ENCODE results near the gene MROH2A. TPM values are rescaled to one million over a fixed set of nuclear protein-coding genes. Genes with fewer than 3 reads are reported as not detected.
"Not testable (repeated sequence)": the region's sequence is repeated elsewhere in the genome, so short reads cannot be mapped to it uniquely, and the experiment has no call there.

MROH2A gene
- total RNA-seq (not detected), polyA plus RNA-seq (not detected)
- long read RNA-seq, donor 1 = 0 reads
- long read RNA-seq, donor 2 = 0 reads
- long read RNA-seq, donor 3 = 0 reads

DNA sequence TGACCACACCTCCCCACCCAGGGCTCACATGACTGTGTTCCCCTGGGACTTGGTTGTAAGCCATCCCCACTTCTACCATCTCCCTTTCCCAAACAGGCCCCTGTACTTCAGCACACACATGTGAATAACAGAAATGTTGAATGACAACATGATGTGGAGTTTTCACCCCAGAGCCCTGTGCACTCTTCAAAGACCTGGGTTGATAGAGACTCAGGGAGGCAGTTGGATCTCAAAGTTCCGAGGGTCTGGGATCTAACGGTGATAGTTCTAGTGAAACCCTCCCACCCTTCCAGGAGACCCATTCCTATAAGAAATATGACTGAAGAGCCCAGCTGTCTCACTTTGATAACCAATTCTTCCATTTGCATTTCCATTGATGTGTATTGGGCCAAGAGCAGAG is at the start of gene MROH2A:
MROH2A (plus strand) TSS at position 301 of the 400 bp plus-strand sequence. CDS start 1,029 bp downstream, outside the sequence.
- H3K9me3 ChIP-seq = peaks cover 0 to 9% (median 0%) of the 10 kb centered on the region in 11 donors
- no peak within 1 kb of the TSS for H3K4me3 ChIP-seq
- intact Hi-C loops (cut with DNase I) = no loop called here
- H3K36me3 ChIP-seq = no peaks in the 10 kb centered on the region
- no peaks in the 10 kb centered on the region for H3K4me1 ChIP-seq
- H3K27ac ChIP-seq = no peak within 1 kb of the TSS
- ATAC-seq (no peak), DNase-seq (no peak)
- H3K27me3 ChIP-seq = peaks cover 0 to 16% (median 0%) of the 10 kb centered on the region in 7 donors
- TF ChIP-seq, protein P1, sequence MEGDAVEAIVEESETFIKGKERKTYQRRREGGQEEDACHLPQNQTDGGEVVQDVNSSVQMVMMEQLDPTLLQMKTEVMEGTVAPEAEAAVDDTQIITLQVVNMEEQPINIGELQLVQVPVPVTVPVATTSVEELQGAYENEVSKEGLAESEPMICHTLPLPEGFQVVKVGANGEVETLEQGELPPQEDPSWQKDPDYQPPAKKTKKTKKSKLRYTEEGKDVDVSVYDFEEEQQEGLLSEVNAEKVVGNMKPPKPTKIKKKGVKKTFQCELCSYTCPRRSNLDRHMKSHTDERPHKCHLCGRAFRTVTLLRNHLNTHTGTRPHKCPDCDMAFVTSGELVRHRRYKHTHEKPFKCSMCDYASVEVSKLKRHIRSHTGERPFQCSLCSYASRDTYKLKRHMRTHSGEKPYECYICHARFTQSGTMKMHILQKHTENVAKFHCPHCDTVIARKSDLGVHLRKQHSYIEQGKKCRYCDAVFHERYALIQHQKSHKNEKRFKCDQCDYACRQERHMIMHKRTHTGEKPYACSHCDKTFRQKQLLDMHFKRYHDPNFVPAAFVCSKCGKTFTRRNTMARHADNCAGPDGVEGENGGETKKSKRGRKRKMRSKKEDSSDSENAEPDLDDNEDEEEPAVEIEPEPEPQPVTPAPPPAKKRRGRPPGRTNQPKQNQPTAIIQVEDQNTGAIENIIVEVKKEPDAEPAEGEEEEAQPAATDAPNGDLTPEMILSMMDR (IDR thresholded peaks at IDR 0.05) = no peak
- WGBS, 2 donors = 76 to 83% methylated on average over 2 of the region's 2 CpGs

DNA sequence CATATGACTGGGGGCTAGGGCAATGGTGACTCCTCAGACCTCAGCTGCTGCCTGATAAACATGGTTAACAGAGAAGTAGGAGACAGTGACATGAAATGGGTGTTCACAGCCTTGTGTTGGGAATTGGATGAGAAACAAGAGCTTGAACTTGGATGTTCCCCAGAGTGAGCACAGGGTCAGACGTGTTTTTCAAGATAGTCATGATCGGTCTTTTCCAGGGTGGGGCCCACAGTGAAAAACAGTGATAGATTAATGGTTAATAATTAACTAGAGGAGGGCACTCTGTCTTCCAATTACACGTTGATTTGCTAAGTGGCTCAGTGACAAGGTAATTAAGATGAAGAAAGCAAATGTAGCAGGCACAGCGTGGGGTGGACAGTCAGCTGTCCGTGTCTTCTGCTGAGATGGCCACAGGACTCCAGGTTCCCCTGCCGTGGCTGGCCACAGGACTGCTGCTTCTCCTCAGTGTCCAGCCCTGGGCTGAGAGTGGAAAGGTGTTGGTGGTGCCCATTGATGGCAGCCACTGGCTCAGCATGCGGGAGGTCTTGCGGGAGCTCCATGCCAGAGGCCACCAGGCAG is 49.3 kb upstream of the MROH2A start, which contains the start of gene UGT1A3:
UGT1A3 (plus strand) TSS at position 320 of the 579 bp plus-strand sequence; CDS start at position 405, 85 bp downstream.
- DNase-seq (no peak), ATAC-seq (no peak)
- H3K4me1 ChIP-seq = no peaks in the 10 kb centered on the region
- intact Hi-C loops (cut with DNase I) = no loop called here
- H3K27ac ChIP-seq = no peak within 1 kb of the TSS
- peaks cover 0 to 4% (median 0%) of the 10 kb centered on the region in 7 donors for H3K27me3 ChIP-seq
- WGBS, 2 donors = 77 to 80% methylated on average over 8 of the region's 8 CpGs
- no peak within 1 kb of the TSS for H3K4me3 ChIP-seq
- H3K36me3 ChIP-seq = no peaks in the 10 kb centered on the region
- TF ChIP-seq, protein P1 (IDR thresholded peaks at IDR 0.05) = no peak
- peaks cover 0 to 5% (median 0%) of the 10 kb centered on the region in 11 donors for H3K9me3 ChIP-seq

DNA sequence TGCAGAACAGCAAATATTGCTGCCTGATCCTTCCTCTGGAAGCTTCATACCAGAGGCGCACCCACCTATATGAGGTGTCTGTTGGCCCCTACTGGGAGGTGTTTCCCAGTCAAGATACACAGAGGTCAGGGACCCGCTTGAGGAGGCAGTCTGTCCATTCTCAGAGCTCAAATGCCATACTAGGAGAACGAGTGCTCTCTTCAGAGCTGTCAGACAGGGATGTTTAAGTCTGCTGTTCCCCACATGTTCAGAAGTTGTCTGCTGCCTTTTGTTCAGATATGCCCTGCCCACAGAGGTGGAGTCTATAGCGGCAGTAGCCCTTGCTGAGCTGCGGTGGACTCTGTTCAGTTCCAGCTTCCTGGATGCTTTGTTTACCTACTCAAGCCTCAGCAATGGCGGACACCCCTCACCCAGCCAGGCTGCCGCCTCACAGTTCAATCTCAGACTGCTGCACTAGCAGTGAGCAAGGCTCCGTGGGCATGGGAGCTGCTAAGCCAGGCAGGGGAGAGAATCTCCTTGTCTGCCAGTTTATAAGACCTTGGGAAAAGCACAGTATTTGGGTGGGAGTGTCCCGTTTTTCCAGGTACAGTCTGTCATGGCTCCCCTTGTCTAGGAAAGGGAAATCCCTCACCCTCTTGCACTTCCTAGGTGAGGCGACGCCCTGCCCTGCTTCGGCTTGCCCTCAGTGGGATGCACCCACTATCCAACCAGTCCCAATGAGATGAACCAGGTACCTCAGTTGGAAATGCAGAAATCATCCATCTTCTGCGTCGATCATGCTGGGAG is 41.1 kb upstream of the MROH2A start:
- WGBS, 2 donors = 81 to 83% methylated on average over 14 of the region's 14 CpGs
- H3K27ac ChIP-seq; H3K4me1 ChIP-seq; H3K4me3 ChIP-seq; intact Hi-C loops (cut with DNase I); ATAC-seq; H3K9me3 ChIP-seq; H3K36me3 ChIP-seq; DNase-seq: not testable (repeated sequence)
- peaks cover 0 to 19% (median 4%) of the 10 kb centered on the region in 7 donors for H3K27me3 ChIP-seq

DNA sequence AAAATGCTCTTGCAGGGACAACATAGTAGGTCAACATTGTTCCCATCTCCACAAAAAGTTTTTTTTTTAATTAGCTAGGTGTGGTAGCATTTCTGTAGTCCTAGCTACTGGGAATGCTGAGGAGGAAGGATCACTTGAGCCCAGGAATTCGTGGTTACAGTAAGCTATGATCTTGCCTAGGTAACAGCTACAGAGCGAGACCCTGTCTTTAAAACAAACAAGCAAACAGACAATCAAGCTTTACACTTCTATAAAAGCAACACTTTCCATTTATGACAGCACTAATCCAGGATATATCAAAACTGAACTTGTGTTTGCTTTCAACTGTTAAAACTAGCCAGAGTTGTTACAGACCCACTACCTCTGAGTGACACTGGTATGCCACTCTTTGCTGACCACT is 37.3 kb upstream of the MROH2A start:
- H3K9me3 ChIP-seq = no peaks in the 10 kb centered on the region
- peaks cover 0 to 24% (median 9%) of the 10 kb centered on the region in 7 donors for H3K27me3 ChIP-seq
- TF ChIP-seq, protein P1 (IDR thresholded peaks at IDR 0.05) = no peak
- WGBS, 2 donors = 57 to 61% methylated on average over 2 of the region's 2 CpGs
- ATAC-seq = no peak
- H3K36me3 ChIP-seq = no peaks in the 10 kb centered on the region
- H3K27ac ChIP-seq = no peak overlapping the region
- H3K4me1 ChIP-seq = no peaks in the 10 kb centered on the region
- intact Hi-C loops (cut with DNase I) = no loop called here
- H3K4me3 ChIP-seq = no peak overlapping the region
- DNase-seq = no peak
